Measurements from ENCODE around the gene IQGAP1. TPM values are rescaled to one million over a fixed set of nuclear protein-coding genes. Genes with fewer than 3 reads are reported as not detected.

The IQGAP1 gene
- total and polyA plus RNA-seq, 4 donors: 83.0 to 396 (median 189) TPM

- Histone ChIP-seq H3K27me3 (ENCODE audit: control insufficient read depth in 3 of 3, insufficient read depth in 3 of 3, low read length in 2 of 3) (no peaks in the 10 kb centered on the region), H3K36me3 (ENCODE audit: control insufficient read depth in 4 of 4, insufficient read depth in 4 of 4, low read length in 4 of 4) (peaks cover 0 to 3% (median 0%) of the 10 kb centered on the region in 4 donors), H3K27ac (ENCODE audit: low read depth in 1 of 2, low read length in 1 of 2) (peak overlapping the region; percentile 93 to 96), H3K9ac (ENCODE audit: insufficient read depth in 1 of 2, low read length in 2 of 2) (peak overlapping the region; percentile 3 to 55), H3K4me3 (no peak overlapping the region), H3K4me1 (ENCODE audit: control insufficient read depth in 5 of 5, insufficient read depth in 5 of 5, low read length in 5 of 5) (peaks cover 5 to 40% (median 17%) of the 10 kb centered on the region in 5 donors), H3K9me3 (ENCODE audit: control insufficient read depth in 4 of 4, insufficient read depth in 3 of 4, low read length in 3 of 4) (no peaks in the 10 kb centered on the region)
- TF ChIP-seq CTCF (IDR thresholded peaks at IDR 0.05; ENCODE audit: control extremely low read depth, extremely low read depth): no peak
- ATAC-seq (ENCODE audit: insufficient read depth, low FRiP score): no peak
- whole genome bisulfite sequencing, 2 donors: 52 to 54% methylated on average over 7 of the region's 7 CpGs
- DNase-seq: no peak
These were observed 12.1 kb downstream of the IQGAP1 start for GRCh38 chr15:90400005-90400758.

GRCh38 chr15:90400759-90401314 lies 12.8 kb downstream of the IQGAP1 start:
- ATAC-seq (ENCODE audit: insufficient read depth, low FRiP score) (peak; percentile 90), DNase-seq (peak; percentile 86 to 96 (median 96))
- Histone ChIP-seq H3K4me3 (no peak overlapping the region), H3K9me3 (ENCODE audit: control insufficient read depth in 4 of 4, insufficient read depth in 3 of 4, low read length in 3 of 4) (no peaks in the 10 kb centered on the region), H3K27me3 (ENCODE audit: control insufficient read depth in 3 of 3, insufficient read depth in 3 of 3, low read length in 2 of 3) (no peaks in the 10 kb centered on the region), H3K9ac (ENCODE audit: insufficient read depth in 1 of 2, low read length in 2 of 2) (peak overlapping the region; percentile 3 to 55), H3K36me3 (ENCODE audit: control insufficient read depth in 4 of 4, insufficient read depth in 4 of 4, low read length in 4 of 4) (peaks cover 0 to under 1% (median 0%) of the 10 kb centered on the region in 4 donors), H3K27ac (ENCODE audit: low read depth in 1 of 2, low read length in 1 of 2) (peak overlapping the region; percentile 93 to 96), H3K4me1 (ENCODE audit: control insufficient read depth in 5 of 5, insufficient read depth in 5 of 5, low read length in 5 of 5) (peaks cover 4 to 33% (median 17%) of the 10 kb centered on the region in 5 donors)
- no peak for TF ChIP-seq CTCF (IDR thresholded peaks at IDR 0.05; ENCODE audit: control extremely low read depth, extremely low read depth)
- 6 to 10% methylated on average over 7 of the region's 7 CpGs for WGBS, 2 donors

- no peaks in the 10 kb centered on the region for H3K9me3 ChIP-seq (ENCODE audit: control insufficient read depth in 4 of 4, insufficient read depth in 3 of 4, low read length in 3 of 4)
- no peak for TF ChIP-seq CTCF (IDR thresholded peaks at IDR 0.05; ENCODE audit: control extremely low read depth, extremely low read depth)
- no peaks in the 10 kb centered on the region for H3K27me3 ChIP-seq (ENCODE audit: control insufficient read depth in 3 of 3, insufficient read depth in 3 of 3, low read length in 2 of 3)
- no peak for ATAC-seq (ENCODE audit: insufficient read depth, low FRiP score)
- WGBS, 2 donors: 9 to 24% methylated on average over 1 of the region's 1 CpG
- H3K36me3 ChIP-seq (ENCODE audit: control insufficient read depth in 4 of 4, insufficient read depth in 4 of 4, low read length in 4 of 4): no peaks in the 10 kb centered on the region
- peak in 2 of 3 donors; percentile 61 to 78 for DNase-seq
- peak overlapping the region; percentile 39 to 93 for H3K27ac ChIP-seq (ENCODE audit: low read depth in 1 of 2, low read length in 1 of 2)
- H3K9ac ChIP-seq (ENCODE audit: insufficient read depth in 1 of 2, low read length in 2 of 2): peak overlapping the region in 1 of 2 donors; percentile 36
- no peak overlapping the region for H3K4me3 ChIP-seq
- H3K4me1 ChIP-seq (ENCODE audit: control insufficient read depth in 5 of 5, insufficient read depth in 5 of 5, low read length in 5 of 5): peaks cover 3 to 32% (median 17%) of the 10 kb centered on the region in 5 donors
These were observed 13.5 kb downstream of the IQGAP1 start for GRCh38 chr15:90401495-90401894.

All from lung (tissue), 12 donors.